Iris pigment epithelial cell (primary cell): ENCODE data around the gene C3orf22.
A peak's percentile ranks its signal among the peaks of the same experiment; 100 is the strongest.
"Not testable (repeated sequence)": the region's sequence is repeated elsewhere in the genome, so short reads cannot be mapped to it uniquely, and the experiment has no call there.

ENCODE experiments used
- DNase-seq: peaks from one replicate; pipeline ENCODE4 v3.0.0-alpha.2; 2011; ENCODE audit warnings: low read depth

C3orf22 gene, protein sequence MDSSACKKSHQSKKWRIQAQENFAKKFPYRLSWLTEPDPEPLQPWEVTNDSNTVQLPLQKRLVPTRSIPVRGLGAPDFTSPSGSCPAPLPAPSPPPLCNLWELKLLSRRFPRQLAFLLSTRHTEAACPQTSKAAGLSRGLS

DNA sequence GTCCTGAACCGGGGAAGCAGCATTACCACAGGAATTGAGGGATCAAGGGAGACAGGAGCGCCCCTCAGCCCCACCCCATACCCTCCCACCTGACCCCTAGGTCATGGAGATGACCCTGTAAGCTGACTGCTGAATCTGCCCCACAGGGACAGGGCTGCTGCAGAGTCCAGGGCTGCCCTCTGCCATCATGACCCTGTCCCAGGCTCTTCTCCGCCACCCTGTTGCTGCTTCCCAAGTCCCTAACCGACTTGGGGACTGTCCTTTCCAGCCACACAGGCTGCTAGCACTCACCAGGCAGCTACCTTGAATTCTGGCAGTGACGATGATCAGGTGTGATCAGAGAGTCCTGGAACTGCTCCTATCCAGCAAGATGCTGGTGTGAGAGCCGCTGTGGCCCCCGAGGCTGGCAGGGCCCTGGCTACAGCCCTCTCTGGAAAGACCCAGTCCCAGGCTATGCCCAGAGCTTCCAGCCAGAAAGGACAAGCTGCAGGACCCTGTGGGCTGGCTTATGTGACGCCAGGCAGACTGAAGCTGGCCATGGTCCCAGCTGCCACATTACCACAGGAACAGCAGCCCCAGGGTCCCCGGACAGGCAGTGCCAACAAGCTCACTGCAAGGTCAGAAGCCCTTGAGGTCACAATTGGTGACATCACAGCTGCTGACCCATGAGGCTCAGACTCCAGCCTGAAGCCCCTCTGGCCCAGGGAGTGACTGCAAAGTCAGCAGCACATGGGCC is at the start of gene C3orf22:
Gene C3orf22 (minus strand): TSS at position 597 of the 736 bp plus-strand sequence. CDS start 5,542 bp downstream, outside the sequence.
- no peak for DNase-seq

DNA sequence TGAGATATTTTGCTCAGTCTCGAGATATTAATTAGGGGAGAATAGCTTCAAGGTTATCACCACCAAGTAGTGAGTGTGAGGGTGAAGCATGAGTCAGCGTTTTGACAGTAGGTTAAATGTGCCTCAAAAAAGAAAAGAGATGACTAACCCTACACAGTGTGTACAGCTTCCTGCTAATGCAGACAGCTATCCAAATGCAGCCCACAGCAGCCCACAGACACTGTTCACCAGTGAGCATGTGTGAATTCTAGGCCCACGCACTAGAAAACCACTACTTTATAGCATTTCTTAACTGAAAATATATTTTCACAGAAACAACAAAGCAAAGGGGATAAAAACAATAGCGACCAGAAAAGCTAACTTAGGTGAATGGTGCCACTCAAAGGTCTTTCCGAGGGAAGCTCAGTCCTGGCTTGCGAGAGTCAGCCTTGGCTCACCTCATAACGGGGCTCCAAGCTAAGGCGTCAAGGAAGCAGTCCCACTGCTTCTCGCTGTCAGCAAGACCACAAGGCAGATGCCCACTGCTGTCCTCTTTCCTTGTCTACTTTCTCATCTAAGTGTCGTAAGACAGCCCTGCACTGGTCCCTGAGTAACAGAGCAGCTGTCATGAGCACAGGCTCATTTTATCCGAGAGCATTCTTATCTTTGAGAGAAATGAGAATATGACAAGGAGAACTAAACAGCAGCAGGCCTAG is 48.6 kb upstream of the C3orf22 start:
- DNase-seq = peak; percentile 81

DNA sequence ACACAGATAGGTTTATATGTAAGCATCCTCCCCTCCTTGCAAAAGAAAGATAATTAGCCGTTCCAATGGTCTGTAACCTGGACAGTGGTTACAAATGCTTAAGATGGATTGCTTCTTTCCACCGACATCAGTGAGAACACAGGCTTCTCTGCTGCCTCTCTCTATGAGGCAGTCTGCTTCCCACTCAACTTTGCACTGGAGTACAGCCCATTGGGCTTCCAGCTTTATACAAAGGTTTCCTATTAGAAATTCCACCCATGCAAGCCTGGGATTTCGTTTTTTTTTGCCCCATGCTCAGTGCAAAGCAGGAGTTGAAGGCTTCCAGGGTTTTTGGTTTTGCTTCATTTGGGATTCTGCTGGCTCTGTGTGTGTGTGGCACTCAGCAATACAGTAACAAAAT is 47.3 kb upstream of the C3orf22 start:
- no peak for DNase-seq

DNA sequence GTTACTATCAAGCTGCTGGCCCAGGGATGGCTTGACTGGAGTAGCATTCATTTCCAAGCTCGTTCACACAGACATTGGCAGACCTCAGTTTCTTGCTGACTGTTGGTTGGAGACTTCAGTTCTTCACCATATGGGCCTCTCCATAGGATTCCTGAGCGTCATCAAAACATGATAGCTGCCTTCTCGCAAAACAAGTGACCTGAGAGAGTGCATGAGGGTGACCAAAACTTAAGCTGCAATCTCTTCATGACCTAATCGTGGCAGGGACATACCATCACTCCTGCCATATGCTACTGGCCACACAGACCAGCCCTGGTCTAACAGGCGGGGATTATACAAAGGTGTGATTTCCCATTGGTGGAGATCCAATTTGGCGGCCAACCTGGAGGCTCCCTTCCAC is 46.0 kb upstream of the C3orf22 start:
- DNase-seq = no peak

DNA sequence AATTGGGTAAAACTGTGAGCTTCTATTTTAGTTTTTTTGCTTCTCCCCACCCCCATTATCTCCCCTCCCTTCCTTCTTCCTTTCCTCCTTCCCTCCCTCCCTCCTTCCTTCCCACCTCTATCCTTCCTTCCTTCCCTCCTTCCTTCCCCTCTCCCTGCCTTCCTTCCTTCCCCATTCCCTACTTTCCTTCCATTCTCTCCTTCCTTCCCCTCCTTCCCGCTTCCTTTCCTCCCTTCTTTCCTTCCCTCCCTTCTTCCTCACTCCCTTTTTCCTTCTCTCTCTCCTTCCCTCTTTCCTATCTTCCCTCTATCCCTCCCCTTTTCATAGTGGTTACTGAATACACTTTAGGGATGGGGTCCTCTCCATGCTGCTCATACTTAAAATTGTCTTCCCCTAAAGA is 40.4 kb upstream of the C3orf22 start:
- DNase-seq = no peak

DNA sequence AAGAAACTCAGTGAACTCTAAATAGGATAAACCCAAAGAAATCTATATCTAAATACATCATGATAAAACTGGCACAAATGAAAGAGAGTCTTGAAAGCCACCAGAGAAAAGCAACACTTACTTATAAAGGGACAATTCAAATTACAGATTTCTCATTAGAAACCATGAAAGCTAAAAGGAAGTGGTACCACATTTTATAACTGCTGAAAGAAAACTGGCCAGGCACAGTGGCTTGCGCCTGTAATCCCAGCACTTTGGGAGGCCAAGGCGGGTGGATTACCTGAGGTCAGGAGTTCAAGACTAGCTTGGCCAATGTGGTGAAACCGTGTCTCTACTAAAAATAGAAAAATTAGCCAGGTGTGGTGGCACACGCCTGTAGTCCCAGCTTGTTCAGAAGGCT is 36.7 kb upstream of the C3orf22 start:
- not testable (repeated sequence) for DNase-seq

DNA sequence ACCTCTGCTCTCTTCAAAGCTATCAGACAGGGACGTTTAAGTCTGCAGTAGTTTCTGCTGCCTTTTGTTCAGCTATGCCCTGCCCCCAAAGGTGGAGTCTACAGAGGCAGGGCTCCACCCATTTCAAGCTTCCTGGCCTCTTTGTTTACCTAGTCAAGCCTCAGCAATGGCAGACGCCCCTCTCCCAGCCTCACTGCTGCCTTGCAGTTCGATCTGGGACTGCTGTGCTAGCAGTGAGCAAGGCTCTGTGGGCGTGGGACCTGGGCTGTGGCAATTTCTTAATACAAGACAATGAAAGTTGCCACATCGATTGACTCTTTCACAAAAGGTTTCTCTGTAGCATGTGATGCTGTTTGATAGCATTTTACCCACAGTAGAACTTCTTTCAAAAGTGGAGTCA is 32.8 kb upstream of the C3orf22 start:
- DNase-seq = not testable (repeated sequence)

DNA sequence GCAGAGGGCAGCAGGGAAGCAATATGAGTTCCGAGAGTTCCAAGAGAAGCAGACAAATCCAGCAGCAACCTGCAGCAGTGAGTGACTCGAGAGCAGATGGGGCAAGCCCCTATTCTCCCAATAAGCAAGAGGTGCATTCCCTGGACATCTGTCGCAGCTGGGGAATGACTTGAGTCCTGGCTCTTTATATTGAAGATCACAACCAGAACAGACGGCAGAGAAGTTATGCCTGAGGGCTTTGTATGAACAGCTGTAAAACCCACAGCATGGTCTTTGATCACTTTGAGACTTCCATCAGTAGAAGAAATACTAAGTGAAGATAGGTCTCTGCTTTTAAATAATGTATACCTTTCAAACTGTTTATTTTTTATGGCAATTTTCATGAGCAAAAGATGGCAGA is 23.6 kb upstream of the C3orf22 start:
- DNase-seq = no peak

DNA sequence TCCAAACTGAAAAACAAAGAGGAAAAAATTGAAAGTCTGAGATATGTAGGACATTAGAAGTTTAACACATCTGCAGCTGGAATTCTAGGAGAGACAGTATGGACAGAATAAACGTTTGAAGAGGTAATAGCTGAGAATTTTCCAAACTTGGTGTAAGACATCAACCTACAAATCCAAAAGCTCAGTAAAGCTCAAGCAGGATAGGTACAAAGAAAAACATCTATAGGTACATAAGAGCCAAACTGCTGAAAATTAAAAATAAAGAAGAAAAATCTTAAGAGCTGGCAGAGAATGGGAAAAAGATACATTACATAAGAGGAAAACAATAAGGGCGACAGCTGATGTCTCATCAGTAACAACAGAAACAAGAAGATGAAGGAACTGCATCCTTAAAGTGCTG is 22.8 kb upstream of the C3orf22 start:
- no peak for DNase-seq

DNA sequence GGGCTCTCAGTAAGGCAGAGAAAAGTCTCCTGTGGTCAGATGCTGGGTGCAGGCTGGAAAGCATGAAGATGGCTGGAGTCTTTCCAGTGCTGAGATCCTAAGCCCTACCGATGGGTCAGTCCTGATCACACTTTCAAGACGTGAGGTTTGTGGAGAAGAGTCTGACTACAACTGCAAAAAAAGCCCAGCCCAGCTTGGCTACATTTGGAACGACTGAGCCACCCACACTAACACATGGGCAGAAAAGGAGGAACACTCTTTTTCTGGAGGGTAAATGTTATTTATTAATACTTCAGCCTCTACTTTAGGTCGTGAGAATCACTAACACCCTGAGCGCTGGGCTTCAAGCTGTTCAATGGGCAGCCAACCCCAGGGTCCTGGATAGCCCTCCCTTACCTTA is 22.0 kb upstream of the C3orf22 start:
- DNase-seq = no peak

DNA sequence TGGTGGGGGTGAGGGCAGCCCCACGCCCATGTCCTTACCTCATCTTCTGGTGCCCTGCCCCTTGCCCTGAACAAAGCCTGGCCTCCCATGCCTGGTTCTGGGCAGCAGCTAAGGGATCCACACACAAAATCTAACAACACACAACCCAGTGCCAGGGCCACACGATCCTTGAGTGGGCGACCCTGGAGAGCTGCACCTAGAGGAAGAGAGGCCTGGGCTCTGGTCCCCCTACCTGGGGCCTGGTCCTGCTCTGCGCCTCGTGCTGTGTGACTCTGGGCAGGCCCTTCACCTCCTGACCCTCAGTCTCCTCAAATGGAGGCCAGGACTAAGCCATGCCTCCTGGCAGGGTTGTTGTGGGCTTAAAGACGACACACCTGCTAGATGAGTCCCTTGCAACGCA is 20.0 kb upstream of the C3orf22 start:
- DNase-seq = no peak

DNA sequence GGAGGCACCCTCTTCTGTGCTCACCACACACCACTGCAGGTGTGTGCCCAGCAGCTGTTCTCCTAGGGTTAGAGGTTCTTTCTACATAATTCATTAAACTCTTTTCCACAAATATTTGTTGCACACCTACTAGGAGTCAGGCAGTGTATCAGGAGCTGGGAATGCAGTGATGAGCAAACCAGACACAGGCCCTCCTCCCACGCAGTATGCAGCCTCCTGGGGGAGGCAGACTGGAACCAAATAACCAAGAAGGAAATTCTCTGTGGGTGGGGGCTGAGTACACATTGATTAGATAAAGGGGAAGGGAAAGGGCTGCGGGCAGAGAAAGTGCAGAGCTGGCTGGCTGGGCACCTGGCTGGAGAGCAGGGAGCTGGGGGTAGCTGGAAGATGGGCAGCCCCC is 18.5 kb upstream of the C3orf22 start:
- no peak for DNase-seq

DNA sequence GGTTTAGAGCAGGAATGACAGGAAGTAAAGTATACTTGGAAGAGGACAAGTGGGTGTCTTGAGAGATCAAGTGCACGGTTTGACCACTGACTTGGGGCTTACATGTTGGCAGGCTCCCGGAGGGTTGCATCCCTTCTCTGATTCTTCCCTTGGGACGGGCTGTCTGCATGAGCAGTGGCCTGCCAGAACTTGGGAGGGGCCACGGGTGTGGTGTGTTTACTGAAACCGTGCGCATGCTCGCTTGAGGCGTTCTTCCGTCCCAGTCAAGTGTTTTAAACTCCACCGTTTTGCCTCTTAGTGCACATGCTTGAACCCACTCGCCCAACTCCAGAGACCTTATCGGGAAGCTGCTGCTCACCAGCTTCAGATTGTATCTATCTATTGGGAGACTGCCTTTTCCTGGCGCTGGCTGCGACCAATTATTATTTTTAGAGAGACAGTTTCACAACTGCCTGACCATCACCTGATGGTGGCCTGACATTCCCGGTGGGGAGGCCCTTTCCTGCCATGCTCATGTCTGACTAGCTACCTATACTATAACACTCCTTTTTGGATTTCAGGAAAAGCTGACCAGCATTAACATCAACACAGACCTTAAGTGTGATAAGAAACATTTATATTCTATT is 14.9 kb upstream of the C3orf22 start:
- no peak for DNase-seq

DNA sequence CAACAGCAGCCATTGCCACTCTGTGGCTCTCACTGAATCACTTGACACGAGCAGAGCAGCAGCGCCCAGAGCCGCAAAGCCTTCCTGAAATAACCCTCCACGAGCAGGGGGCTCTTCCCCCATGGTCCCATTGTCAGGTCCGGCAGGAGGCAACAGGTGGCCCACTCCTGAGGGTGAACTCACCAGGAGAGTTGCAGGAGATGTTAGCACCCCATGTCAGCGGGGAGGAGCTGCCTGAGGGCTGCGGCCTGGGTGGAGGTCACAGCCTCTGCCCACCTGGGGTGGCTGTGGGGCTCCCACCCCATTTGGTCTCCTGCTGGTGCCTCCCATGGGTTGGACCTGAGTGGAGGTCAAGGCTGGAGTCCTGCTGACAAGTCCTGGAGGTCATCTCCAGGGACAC is 12.3 kb upstream of the C3orf22 start:
- DNase-seq = no peak

DNA sequence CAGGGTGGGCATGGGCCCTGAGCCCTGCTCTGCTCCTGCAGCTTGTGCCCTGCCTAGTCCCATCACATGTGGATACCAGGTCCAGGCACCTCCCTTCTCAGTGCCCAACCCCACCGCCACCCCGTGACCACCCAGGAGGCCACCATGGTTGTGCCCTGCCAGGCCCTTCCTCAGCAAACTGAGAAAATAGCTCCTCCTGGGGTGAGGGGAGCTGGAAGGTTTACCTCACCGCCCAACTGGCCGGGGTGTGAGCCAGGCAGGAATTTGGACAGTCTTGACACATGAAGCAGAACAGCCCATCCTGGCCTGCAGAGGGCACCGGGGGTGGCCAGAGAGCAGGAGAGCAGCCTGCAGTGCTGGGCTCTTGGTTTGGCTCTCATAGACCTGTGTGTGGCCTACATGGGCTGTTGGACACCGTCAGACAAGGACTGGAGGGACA is 11.4 kb upstream of the C3orf22 start:
- DNase-seq = no peak

DNA sequence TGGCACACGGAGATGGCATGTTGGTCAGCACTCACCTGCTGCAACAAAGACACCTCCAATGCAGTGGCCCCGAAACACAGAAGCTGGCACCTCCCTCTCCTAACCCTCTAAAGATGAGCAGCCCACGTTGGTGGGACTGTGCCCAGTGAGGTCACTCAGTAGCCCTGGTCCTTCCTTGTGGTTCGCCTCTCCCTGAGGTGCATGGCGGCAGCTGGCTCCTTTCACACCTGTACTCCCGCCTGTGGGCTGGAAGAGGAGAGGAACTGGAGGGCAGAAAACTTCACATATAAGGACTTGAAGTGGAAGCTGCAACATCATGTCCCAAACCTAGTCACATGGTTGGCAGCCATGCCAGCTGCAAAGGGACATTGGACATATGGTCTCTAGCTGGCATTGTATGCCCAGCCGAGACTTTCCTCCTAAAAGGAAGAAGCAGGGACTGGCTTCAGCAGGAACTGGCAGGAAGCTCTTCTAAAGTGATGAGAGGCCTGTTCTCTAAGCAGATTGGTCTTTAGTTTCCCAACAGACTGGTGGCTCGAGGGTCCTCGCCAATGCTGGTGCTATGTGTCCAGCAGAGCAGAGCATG is 10.8 kb upstream of the C3orf22 start:
- DNase-seq = no peak

DNA sequence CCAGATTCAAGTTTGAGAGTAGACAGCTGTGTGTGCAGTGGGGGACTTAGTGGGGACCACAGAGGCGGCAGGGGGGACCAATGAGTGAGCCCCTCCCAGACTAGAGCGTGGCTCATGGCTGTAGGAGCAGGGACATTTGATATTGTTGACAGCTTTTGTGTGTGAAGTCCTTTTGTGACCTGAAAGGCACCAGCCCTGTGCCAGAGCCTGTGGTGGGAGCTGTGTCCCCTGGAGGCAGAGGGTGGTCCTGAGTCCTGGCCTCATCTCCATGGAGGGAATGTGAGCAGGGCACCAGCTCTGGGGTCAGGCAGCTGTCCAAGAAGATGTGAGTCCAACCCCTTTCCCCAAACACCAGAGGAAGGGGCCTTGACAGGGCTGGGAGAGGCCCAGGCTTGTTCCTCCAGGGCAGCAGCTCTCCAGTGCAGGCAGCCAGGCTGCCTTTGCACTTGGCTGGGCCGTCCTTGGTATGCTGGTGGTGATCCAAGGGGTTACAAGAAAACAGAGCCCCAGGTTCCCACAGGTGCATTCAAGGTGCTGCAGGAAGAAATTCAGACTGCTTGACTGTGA is 10.1 kb upstream of the C3orf22 start:
- no peak for DNase-seq

DNA sequence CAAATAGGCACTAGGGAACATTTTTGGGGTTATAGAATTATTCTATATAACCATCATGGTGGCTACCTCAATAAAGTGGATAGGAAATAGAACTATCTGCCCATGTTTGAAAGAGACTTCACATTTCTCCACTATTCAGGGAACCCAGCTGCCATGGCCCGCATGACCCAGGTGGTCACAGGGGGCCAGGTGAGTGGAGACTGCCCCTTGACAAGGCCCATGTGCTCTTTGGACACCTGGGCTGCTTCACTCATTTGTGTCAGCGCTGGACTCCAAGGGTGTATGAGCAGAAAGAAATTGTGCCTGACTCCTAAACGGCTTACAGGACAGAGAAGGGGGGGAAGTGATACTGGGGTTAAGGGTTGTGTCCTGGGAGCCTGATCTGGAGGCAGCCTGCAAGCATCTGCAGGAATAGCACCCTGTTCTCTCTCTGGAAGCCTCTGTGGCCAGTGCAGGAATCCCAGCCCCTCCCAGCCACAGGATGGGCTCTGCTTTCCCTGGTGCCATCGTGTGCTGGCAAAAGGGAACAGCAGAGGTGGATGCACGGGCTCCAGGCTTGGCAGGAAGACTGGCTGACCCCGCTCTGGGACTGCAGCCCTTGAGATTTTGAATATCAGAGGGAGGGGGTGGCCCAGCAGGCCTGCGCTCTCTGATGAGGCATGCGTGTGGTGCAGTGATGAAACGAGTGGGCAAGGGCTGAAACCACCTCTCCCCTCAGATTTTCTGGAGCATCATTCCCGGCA is 9.1 kb upstream of the C3orf22 start:
- DNase-seq = no peak

DNA sequence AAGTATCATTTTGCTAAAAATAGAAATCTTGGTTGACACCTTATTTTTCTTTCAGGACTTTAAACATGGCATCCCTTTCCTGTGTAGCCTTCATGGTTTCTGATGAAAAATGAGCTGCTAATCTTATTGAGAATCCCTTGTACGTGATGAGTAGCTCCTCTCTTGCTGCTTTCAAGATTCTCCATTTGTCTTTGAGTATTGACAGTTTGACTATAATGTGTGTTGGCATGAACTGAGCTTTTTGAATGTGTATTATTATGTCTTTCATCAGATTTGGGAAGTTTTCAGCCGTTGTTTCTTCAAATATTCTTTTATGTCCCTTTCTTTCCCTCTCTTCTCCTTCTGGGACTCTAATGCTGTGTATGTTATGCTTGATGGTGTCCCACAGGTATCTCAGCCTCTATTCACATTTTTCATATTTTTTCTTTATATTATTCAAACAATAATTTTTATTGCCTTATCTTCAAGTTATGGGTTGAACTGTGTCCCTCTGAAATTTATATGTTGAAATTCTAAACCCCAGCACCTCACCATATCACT is 4.1 kb upstream of the C3orf22 start:
- DNase-seq = no peak

DNA sequence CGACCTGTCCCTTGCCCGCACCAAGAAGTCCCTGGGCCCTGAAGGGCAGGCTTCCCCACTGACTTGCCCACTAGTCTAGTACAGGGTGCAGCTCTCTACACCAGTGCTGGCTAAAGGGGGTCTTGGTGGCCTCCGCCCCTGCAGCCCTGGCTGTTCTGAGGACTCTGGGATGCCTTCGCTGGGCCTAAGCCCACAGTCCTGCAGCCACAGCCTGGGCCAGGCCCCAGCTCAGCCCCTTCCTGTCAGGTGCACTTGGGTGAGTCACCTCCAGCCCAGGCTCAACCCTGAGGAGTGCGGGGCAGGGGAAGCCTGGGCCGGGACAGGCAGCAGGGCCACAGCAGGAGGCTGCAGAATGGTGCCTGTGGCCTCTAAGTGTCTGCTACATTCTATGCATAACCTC is 971 bp downstream of the C3orf22 start:
- no peak for DNase-seq

DNA sequence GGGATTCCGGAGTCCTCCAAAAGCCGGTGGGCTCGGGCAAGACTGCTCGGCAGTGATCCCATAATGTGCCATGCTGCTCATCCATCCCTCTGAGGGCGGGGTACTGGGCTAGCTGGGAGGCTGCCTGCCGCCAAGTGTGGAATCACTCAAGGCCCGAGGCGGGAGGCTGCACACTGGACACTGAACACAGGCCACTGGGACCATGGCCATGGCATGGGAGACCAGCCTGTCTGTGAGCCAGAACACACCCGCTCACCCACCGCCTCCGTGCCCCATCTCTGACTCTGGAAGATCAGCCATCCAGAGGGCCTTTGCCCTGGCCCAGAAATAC is 1.4 kb downstream of the C3orf22 start:
- DNase-seq = no peak
